Neural cell (in vitro differentiated cells): Measurements from ENCODE around the gene CELF5. TPM values are rescaled to one million over a fixed set of nuclear protein-coding genes. Genes with fewer than 3 reads are reported as not detected.

ENCODE experiments used
- H2AFZ ChIP-seq: fragments of 200-600, 300-800 bp; sonication (generic), shearing (Covaris generic); 2 replicates; pipeline ENCODE4 v1.6.0; 2014; ENCODE audit warnings: low read depth, mild to moderate bottlenecking, antibody characterized with exemption, low read length, moderate library complexity
- H3F3A ChIP-seq: fragments of 200-600 bp; shearing (Covaris generic); 2 replicates; pipeline ENCODE4 v1.6.1; 2016; ENCODE audit warnings: mild to moderate bottlenecking, moderate library complexity, mixed read lengths, antibody characterized with exemption, low read length; ENCODE audit not compliant: insufficient read depth, poor library complexity, severe bottlenecking
- H3K27ac ChIP-seq: fragments of 200-600, 300-800 bp; sonication (generic), shearing (Covaris generic); 2 replicates; pipeline ENCODE4 v1.5.1; 2014; ENCODE audit warnings: mild to moderate bottlenecking, low read length, moderate library complexity
- H3K27me3 ChIP-seq: fragments of 300-800, 200-600 bp; sonication (generic), shearing (Covaris generic); 2 replicates; pipeline ENCODE4 v1.6.0; 2014; ENCODE audit warnings: mild to moderate bottlenecking, low read depth, low read length, moderate library complexity; ENCODE audit not compliant: insufficient read depth
- H3K36me3 ChIP-seq: fragments of 300-800, 200-600 bp; sonication (generic), shearing (Covaris generic); 2 replicates; pipeline ENCODE4 v1.5.1; 2014; ENCODE audit warnings: mild to moderate bottlenecking, antibody characterized with exemption, low read length, moderate library complexity; ENCODE audit not compliant: insufficient read depth
- H3K4me2 ChIP-seq: fragments of 300-800, 200-600 bp; sonication (generic), shearing (Covaris generic); 2 replicates; pipeline ENCODE4 v1.6.0; 2014; ENCODE audit warnings: mild to moderate bottlenecking, low read length
- H3K4me3 ChIP-seq: fragments of 300-800, 200-600 bp; sonication (generic), shearing (Covaris generic); 2 replicates; pipeline ENCODE4 v1.5.1; 2014; ENCODE audit warnings: mild to moderate bottlenecking, low read length, moderate library complexity
- H3K79me2 ChIP-seq: fragments of 200-600 bp; shearing (Covaris generic); replicated peaks from 2 replicates; pipeline ENCODE4 v1.6.0; 2014; ENCODE audit warnings: mild to moderate bottlenecking, low read length, moderate library complexity; ENCODE audit not compliant: insufficient read depth
- H3K9ac ChIP-seq: fragments of 300-800, 200-600 bp; sonication (generic), shearing (Covaris generic); 2 replicates; pipeline ENCODE4 v1.6.1; 2016; ENCODE audit warnings: mild to moderate bottlenecking, low read length, mixed read lengths
- H3K9me2 ChIP-seq: fragments of 200-600 bp; shearing (Covaris generic); 2 replicates; pipeline ENCODE4 v1.6.1; 2016; ENCODE audit warnings: mild to moderate bottlenecking, low read length, mixed read lengths; ENCODE audit not compliant: insufficient read depth
- H3K9me3 ChIP-seq: fragments of 200-600, 300-800 bp; sonication (generic), shearing (Covaris generic); 2 replicates; pipeline ENCODE4 v1.6.1; 2016; ENCODE audit warnings: mild to moderate bottlenecking, mixed run types, low read length, moderate library complexity, mixed read lengths
- H4K20me1 ChIP-seq: fragments of 200-600 bp; shearing (Covaris generic); 2 replicates; pipeline ENCODE4 v1.6.1; 2016; ENCODE audit warnings: mild to moderate bottlenecking, mixed run types; ENCODE audit not compliant: insufficient read depth
- CTCF ChIP-seq: fragments of 450-650 bp; IDR thresholded peaks from 2 replicates; pipeline ENCODE4 v1.5.1; 2014; ENCODE audit warnings: antibody characterized with exemption, mild to moderate bottlenecking, moderate library complexity; ENCODE audit not compliant: poor library complexity, severe bottlenecking
- EP300 ChIP-seq: fragments of 450-650 bp; conservative IDR thresholded peaks from 2 replicates; pipeline ENCODE4 v1.6.1; 2014; ENCODE audit warnings: antibody characterized with exemption, mild to moderate bottlenecking, moderate library complexity; ENCODE audit not compliant: poor library complexity, severe bottlenecking
- EZH2 ChIP-seq: fragments of 200-600, 300-800 bp; shearing (Covaris generic), sonication (generic); IDR thresholded peaks from 2 replicates; pipeline ENCODE4 v1.6.1; 2014; ENCODE audit warnings: antibody characterized with exemption, low read length, borderline replicate concordance, mild to moderate bottlenecking; ENCODE audit not compliant: insufficient read depth, poor library complexity, severe bottlenecking
- MXI1 ChIP-seq: fragments of 450-650 bp; conservative IDR thresholded peaks from 2 replicates; pipeline ENCODE4 v1.6.1; 2014; ENCODE audit warnings: antibody characterized with exemption, mild to moderate bottlenecking; ENCODE audit not compliant: poor library complexity, severe bottlenecking
- POLR2AphosphoS5 ChIP-seq: IDR thresholded peaks from 2 replicates; pipeline ENCODE4 v1.6.1; 2012
- RAD21 ChIP-seq: fragments of 450-650 bp; conservative IDR thresholded peaks from 2 replicates; pipeline ENCODE4 v1.6.1; 2014; ENCODE audit warnings: antibody characterized with exemption, mild to moderate bottlenecking, moderate library complexity
- REST ChIP-seq: IDR thresholded peaks from 2 replicates; pipeline ENCODE4 v1.6.1; 2012; ENCODE audit warnings: borderline replicate concordance
- SMC3 ChIP-seq: fragments of 450-650 bp; conservative IDR thresholded peaks from 2 replicates; pipeline ENCODE4 v1.6.1; 2014; ENCODE audit warnings: antibody characterized with exemption, mild to moderate bottlenecking, moderate library complexity; ENCODE audit not compliant: poor library complexity
- TAF1 ChIP-seq: IDR thresholded peaks from 2 replicates; pipeline ENCODE4 v1.6.1; 2012; ENCODE audit warnings: low read depth
- polyA plus RNA-seq: library from polyadenylated mRNA; depleted of rRNA; stranded (reverse); fragments of >200 nt; gene quantifications from 2 replicates; pipeline ENCODE4 v1.2.3, GENCODE V29; 2014

CELF5 gene
- polyA plus RNA-seq, 1 donor from 2014 or later: 130 TPM

GRCh38 chr19:3310711-3311110 lies 86.2 kb downstream of the CELF5 start:
- TF ChIP-seq POLR2AphosphoS5 (no peak), SMC3 (no peak), RAD21 (no peak), REST (no peak), EZH2 (no peak), CTCF (no peak), EP300 (no peak), MXI1 (no peak), TAF1 (no peak)
- H3K9me3 ChIP-seq: no peaks in the 10 kb centered on the region
- H3K36me3 ChIP-seq: no peaks in the 10 kb centered on the region
- H3K27me3 ChIP-seq: peaks cover 12% of the 10 kb centered on the region
- no peak overlapping the region for H3K9ac ChIP-seq
- H3K27ac ChIP-seq: no peak overlapping the region
- H3K4me3 ChIP-seq: no peak overlapping the region
- no peaks in the 10 kb centered on the region for H3F3A ChIP-seq
- no peaks in the 10 kb centered on the region for H4K20me1 ChIP-seq
- H2AFZ ChIP-seq: no peak overlapping the region
- no peak overlapping the region for H3K4me2 ChIP-seq
- no peaks in the 10 kb centered on the region for H3K79me2 ChIP-seq
- H3K9me2 ChIP-seq: no peaks in the 10 kb centered on the region

- Histone ChIP-seq H3K9ac (no peak overlapping the region), H3K4me3 (no peak overlapping the region), H3K27me3 (peaks cover 12% of the 10 kb centered on the region), H4K20me1 (no peaks in the 10 kb centered on the region), H3K9me3 (no peaks in the 10 kb centered on the region), H3K4me2 (no peak overlapping the region), H3F3A (no peaks in the 10 kb centered on the region), H3K27ac (no peak overlapping the region), H3K79me2 (no peaks in the 10 kb centered on the region), H2AFZ (no peak overlapping the region), H3K36me3 (no peaks in the 10 kb centered on the region), H3K9me2 (no peaks in the 10 kb centered on the region)
- TF ChIP-seq SMC3: no peak
Measured at GRCh38 chr19:3313199-3313575, 88.7 kb downstream of the CELF5 start.
